ENCODE measurements around the gene BAIAP2. TPM values are rescaled to one million over a fixed set of nuclear protein-coding genes. Genes with fewer than 3 reads are reported as not detected.
A peak's percentile ranks its signal among the peaks of the same experiment; 100 is the strongest.

The BAIAP2 gene
- total and polyA plus RNA-seq, 3 experiments from 2014 or later, result 5.3 to 8.8 (median 6.6) TPM

- Histone ChIP-seq H3K4me1 (ENCODE audit: insufficient read depth, low read length) (no peaks in the 10 kb centered on the region), H3K36me3 (ENCODE audit: insufficient read depth, low read length) (no peaks in the 10 kb centered on the region), H3K27me3 (ENCODE audit: insufficient read depth, low read length, poor library complexity, severe bottlenecking) (peaks cover 9% of the 10 kb centered on the region), H3K9me3 (ENCODE audit: low read length) (no peaks in the 10 kb centered on the region), H3K4me3 (ENCODE audit: low read length) (no peak overlapping the region), H3K27ac (ENCODE audit: low read depth, low read length) (no peak overlapping the region)
- Mint-ChIP-seq H3K4me1 (peaks cover 0 to 4% (median 1%) of the 10 kb centered on the region in 3 donors), H3K36me3 (no peaks in the 10 kb centered on the region), H3K27me3 (peaks cover 13 to 28% of the 10 kb centered on the region in 2 donors), H3K4me3 (no peak overlapping the region), H3K9me3 (no peaks in the 10 kb centered on the region), H3K27ac (no peak overlapping the region)
- CTCF ChIA-PET, result interaction anchor here (1.7 kb wide), 1 partner anchor 11 kb away, joined by 4 read pairs; no protein-coding TSS in a partner anchor
- POLR2A ChIA-PET, result no interaction called here
- no peak for DNase-seq
Measured at GRCh38 chr17:81158688-81159590, 124.0 kb downstream of the BAIAP2 start.

GRCh38 chr17:81159611-81160265, 124.8 kb downstream of the BAIAP2 start:
- Mint-ChIP-seq H3K27me3 (peaks cover 16 to 34% of the 10 kb centered on the region in 2 donors), H3K36me3 (no peaks in the 10 kb centered on the region), H3K4me3 (no peak overlapping the region), H3K9me3 (no peaks in the 10 kb centered on the region), H3K4me1 (peaks cover 0 to 4% (median 1%) of the 10 kb centered on the region in 3 donors), H3K27ac (no peak overlapping the region)
- H3K27ac ChIP-seq (ENCODE audit: low read depth, low read length), result no peak overlapping the region
- ChIA-PET POLR2A (no interaction called here), CTCF (interaction anchor here (1.7 kb wide), 1 partner anchor 12 kb away, joined by 4 read pairs; no protein-coding TSS in a partner anchor)
- no peaks in the 10 kb centered on the region for H3K4me1 ChIP-seq (ENCODE audit: insufficient read depth, low read length)
- H3K9me3 ChIP-seq (ENCODE audit: low read length), result no peaks in the 10 kb centered on the region
- H3K4me3 ChIP-seq (ENCODE audit: low read length), result no peak overlapping the region
- peaks cover 9% of the 10 kb centered on the region for H3K27me3 ChIP-seq (ENCODE audit: insufficient read depth, low read length, poor library complexity, severe bottlenecking)
- no peak for DNase-seq
- H3K36me3 ChIP-seq (ENCODE audit: insufficient read depth, low read length), result no peaks in the 10 kb centered on the region

- Mint-ChIP-seq H3K4me1 (peaks cover 0 to 4% (median 1%) of the 10 kb centered on the region in 3 donors), H3K27ac (peak overlapping the region in 1 of 8 donors; percentile 32), H3K27me3 (peaks cover 12 to 35% of the 10 kb centered on the region in 2 donors), H3K4me3 (no peak overlapping the region), H3K9me3 (no peaks in the 10 kb centered on the region), H3K36me3 (no peaks in the 10 kb centered on the region)
- H3K36me3 ChIP-seq (ENCODE audit: insufficient read depth, low read length), result no peaks in the 10 kb centered on the region
- H3K4me3 ChIP-seq (ENCODE audit: low read length), result no peak overlapping the region
- H3K27ac ChIP-seq (ENCODE audit: low read depth, low read length), result no peak overlapping the region
- no peaks in the 10 kb centered on the region for H3K4me1 ChIP-seq (ENCODE audit: insufficient read depth, low read length)
- H3K9me3 ChIP-seq (ENCODE audit: low read length), result no peaks in the 10 kb centered on the region
- POLR2A ChIA-PET, result no interaction called here
- no peak for DNase-seq
- H3K27me3 ChIP-seq (ENCODE audit: insufficient read depth, low read length, poor library complexity, severe bottlenecking), result peaks cover 14% of the 10 kb centered on the region
- CTCF ChIA-PET, result no interaction called here
Measured at GRCh38 chr17:81160306-81160705, 125.4 kb downstream of the BAIAP2 start.

DNA sequence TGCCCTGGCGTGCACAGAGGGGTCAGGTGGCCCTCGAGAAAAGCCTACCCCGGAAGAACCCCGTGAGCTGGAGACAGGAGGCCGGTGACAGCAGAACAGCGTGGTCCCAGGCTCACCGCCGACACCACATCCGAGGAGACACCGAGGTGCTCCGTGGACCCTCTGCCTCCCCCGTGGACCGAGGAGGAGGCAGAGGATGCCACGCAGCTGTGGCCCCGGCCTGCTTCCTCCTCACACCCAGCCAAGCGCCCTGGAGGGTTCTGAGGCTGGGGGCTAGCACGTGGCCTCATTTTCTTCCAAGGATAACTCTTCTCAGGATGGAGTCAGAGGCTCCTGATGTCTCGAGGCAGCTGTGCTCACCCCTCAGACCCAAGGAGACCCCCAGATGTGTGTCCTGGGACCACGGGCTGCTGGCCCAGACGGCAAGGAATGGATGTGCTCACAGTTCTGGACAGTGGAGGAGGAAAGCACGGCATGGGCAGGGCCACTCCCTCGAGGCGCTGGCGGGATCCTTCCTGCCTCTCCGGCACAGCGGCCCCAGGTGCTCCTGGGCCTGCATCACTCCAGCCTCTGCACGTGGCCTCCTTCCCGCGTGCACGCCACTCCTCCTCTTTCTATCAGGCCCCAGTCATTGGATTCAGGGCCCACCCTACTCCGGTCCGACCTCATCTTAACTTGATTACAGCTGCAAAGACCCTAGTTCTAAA, 125.9 kb downstream of the BAIAP2 start:
- H3K27me3 Mint-ChIP-seq, result peaks cover 12 to 35% of the 10 kb centered on the region in 2 donors
- CTCF ChIA-PET, result no interaction called here
- H3K27me3 ChIP-seq (ENCODE audit: insufficient read depth, low read length, poor library complexity, severe bottlenecking), result peaks cover 14% of the 10 kb centered on the region
- H3K27ac ChIP-seq (ENCODE audit: low read depth, low read length), result no peak overlapping the region
- no peaks in the 10 kb centered on the region for H3K36me3 Mint-ChIP-seq
- H3K27ac Mint-ChIP-seq, result no peak overlapping the region
- no peaks in the 10 kb centered on the region for H3K9me3 ChIP-seq (ENCODE audit: low read length)
- no peak overlapping the region for H3K4me3 Mint-ChIP-seq
- no peak overlapping the region for H3K4me3 ChIP-seq (ENCODE audit: low read length)
- no peaks in the 10 kb centered on the region for H3K4me1 ChIP-seq (ENCODE audit: insufficient read depth, low read length)
- no peak for DNase-seq
- no peaks in the 10 kb centered on the region for H3K9me3 Mint-ChIP-seq
- peaks cover 0 to 4% (median 1%) of the 10 kb centered on the region in 3 donors for H3K4me1 Mint-ChIP-seq
- POLR2A ChIA-PET, result no interaction called here
- H3K36me3 ChIP-seq (ENCODE audit: insufficient read depth, low read length), result no peaks in the 10 kb centered on the region

DNA sequence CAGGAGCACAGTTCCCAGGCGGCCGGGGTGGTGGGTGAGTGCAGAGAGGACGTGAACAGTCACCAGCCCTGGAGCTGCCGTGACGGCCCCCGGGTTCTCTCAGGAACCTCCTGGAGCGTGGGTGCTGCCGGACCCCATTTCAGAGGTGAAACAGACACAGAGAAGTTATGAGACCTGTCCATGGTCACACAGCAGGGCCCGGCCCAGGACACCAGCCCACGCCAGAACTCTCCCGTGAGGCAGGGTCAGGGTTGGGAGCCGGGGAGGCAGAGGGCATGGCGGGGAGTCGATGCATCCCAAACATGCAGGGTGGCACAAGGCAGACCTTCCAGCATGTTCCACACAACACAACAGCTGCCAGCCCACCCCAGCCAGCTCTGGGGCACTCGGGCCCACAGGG, 126.6 kb downstream of the BAIAP2 start:
- Mint-ChIP-seq H3K9me3 (no peaks in the 10 kb centered on the region), H3K4me3 (no peak overlapping the region), H3K27me3 (peaks cover 12 to 35% of the 10 kb centered on the region in 2 donors), H3K27ac (no peak overlapping the region), H3K4me1 (peaks cover 0 to 4% (median 1%) of the 10 kb centered on the region in 3 donors), H3K36me3 (no peaks in the 10 kb centered on the region)
- H3K9me3 ChIP-seq (ENCODE audit: low read length), result no peaks in the 10 kb centered on the region
- no peaks in the 10 kb centered on the region for H3K36me3 ChIP-seq (ENCODE audit: insufficient read depth, low read length)
- no peak overlapping the region for H3K27ac ChIP-seq (ENCODE audit: low read depth, low read length)
- DNase-seq, result no peak
- ChIA-PET CTCF (no interaction called here), POLR2A (no interaction called here)
- peaks cover 14% of the 10 kb centered on the region for H3K27me3 ChIP-seq (ENCODE audit: insufficient read depth, low read length, poor library complexity, severe bottlenecking)
- no peaks in the 10 kb centered on the region for H3K4me1 ChIP-seq (ENCODE audit: insufficient read depth, low read length)
- no peak overlapping the region for H3K4me3 ChIP-seq (ENCODE audit: low read length)

GRCh38 chr17:81161972-81162371, 127.0 kb downstream of the BAIAP2 start:
- Histone ChIP-seq H3K36me3 (ENCODE audit: insufficient read depth, low read length) (no peaks in the 10 kb centered on the region), H3K27ac (ENCODE audit: low read depth, low read length) (no peak overlapping the region), H3K4me3 (ENCODE audit: low read length) (no peak overlapping the region), H3K4me1 (ENCODE audit: insufficient read depth, low read length) (no peaks in the 10 kb centered on the region), H3K9me3 (ENCODE audit: low read length) (no peaks in the 10 kb centered on the region), H3K27me3 (ENCODE audit: insufficient read depth, low read length, poor library complexity, severe bottlenecking) (peaks cover 14% of the 10 kb centered on the region)
- no peaks in the 10 kb centered on the region for H3K9me3 Mint-ChIP-seq
- no peak overlapping the region for H3K4me3 Mint-ChIP-seq
- no peak overlapping the region for H3K27ac Mint-ChIP-seq
- CTCF ChIA-PET, result no interaction called here
- H3K36me3 Mint-ChIP-seq, result no peaks in the 10 kb centered on the region
- H3K27me3 Mint-ChIP-seq, result peaks cover 12 to 35% of the 10 kb centered on the region in 2 donors
- POLR2A ChIA-PET, result no interaction called here
- DNase-seq, result no peak
- H3K4me1 Mint-ChIP-seq, result peaks cover 0 to 4% (median 1%) of the 10 kb centered on the region in 3 donors

DNA sequence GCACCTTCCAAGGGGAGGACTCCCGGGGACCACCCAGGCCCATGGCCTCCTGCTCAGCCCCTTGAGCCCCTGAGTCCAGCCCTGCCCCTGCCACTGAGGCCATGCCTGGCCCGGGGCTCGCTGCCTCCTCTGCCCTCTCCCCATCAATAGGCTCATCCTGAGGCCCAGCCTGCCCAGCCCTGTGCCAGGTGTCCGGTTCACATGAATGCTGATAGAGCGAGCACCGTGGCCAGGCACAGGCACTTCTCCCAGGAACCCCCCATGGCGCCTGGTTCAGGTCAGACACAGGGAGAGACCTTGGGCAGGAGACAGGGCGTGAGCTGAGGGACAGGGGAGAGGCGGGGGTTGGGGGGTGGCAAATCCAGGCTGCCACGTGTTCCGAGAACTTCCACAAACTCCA, 127.5 kb downstream of the BAIAP2 start:
- H3K9me3 Mint-ChIP-seq, result no peaks in the 10 kb centered on the region
- peaks cover 14% of the 10 kb centered on the region for H3K27me3 ChIP-seq (ENCODE audit: insufficient read depth, low read length, poor library complexity, severe bottlenecking)
- H3K27ac Mint-ChIP-seq, result no peak overlapping the region
- no peaks in the 10 kb centered on the region for H3K4me1 ChIP-seq (ENCODE audit: insufficient read depth, low read length)
- H3K9me3 ChIP-seq (ENCODE audit: low read length), result no peaks in the 10 kb centered on the region
- ChIA-PET POLR2A (no interaction called here), CTCF (no interaction called here)
- DNase-seq, result no peak
- H3K27me3 Mint-ChIP-seq, result peaks cover 16 to 39% of the 10 kb centered on the region in 2 donors
- H3K4me3 ChIP-seq (ENCODE audit: low read length), result no peak overlapping the region
- H3K4me3 Mint-ChIP-seq, result no peak overlapping the region
- no peak overlapping the region for H3K27ac ChIP-seq (ENCODE audit: low read depth, low read length)
- H3K36me3 Mint-ChIP-seq, result no peaks in the 10 kb centered on the region
- H3K36me3 ChIP-seq (ENCODE audit: insufficient read depth, low read length), result no peaks in the 10 kb centered on the region
- H3K4me1 Mint-ChIP-seq, result peaks cover 0 to 6% (median 1%) of the 10 kb centered on the region in 3 donors
